Fibroblast of mammary gland (primary cell): ENCODE measurements around the gene IQCK.

Experiments used
- DNase-seq: peaks from one replicate; pipeline ENCODE4 v3.0.0-alpha.2; 2010; ENCODE audit warnings: low read depth
- H3K4me3 ChIP-seq: 2 replicates; pipeline ENCODE4 v1.5.1; 2011; ENCODE audit warnings: low read depth, mild to moderate bottlenecking, low read length, moderate library complexity; ENCODE audit not compliant: control insufficient read depth
- TF ChIP-seq, protein P1 (sequence below): conservative IDR thresholded peaks from 2 replicates; pipeline ENCODE4 v1.5.1; 2011; ENCODE audit warnings: low read depth, low read length, inconsistent platforms; ENCODE audit not compliant: control insufficient read depth, insufficient read depth

IQCK gene

GRCh38 chr16:19765860-19766553 lies 47.9 kb downstream of the IQCK start:
- H3K4me3 ChIP-seq = no peak overlapping the region
- TF ChIP-seq, protein P1, sequence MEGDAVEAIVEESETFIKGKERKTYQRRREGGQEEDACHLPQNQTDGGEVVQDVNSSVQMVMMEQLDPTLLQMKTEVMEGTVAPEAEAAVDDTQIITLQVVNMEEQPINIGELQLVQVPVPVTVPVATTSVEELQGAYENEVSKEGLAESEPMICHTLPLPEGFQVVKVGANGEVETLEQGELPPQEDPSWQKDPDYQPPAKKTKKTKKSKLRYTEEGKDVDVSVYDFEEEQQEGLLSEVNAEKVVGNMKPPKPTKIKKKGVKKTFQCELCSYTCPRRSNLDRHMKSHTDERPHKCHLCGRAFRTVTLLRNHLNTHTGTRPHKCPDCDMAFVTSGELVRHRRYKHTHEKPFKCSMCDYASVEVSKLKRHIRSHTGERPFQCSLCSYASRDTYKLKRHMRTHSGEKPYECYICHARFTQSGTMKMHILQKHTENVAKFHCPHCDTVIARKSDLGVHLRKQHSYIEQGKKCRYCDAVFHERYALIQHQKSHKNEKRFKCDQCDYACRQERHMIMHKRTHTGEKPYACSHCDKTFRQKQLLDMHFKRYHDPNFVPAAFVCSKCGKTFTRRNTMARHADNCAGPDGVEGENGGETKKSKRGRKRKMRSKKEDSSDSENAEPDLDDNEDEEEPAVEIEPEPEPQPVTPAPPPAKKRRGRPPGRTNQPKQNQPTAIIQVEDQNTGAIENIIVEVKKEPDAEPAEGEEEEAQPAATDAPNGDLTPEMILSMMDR = no peak
- no peak for DNase-seq

DNA sequence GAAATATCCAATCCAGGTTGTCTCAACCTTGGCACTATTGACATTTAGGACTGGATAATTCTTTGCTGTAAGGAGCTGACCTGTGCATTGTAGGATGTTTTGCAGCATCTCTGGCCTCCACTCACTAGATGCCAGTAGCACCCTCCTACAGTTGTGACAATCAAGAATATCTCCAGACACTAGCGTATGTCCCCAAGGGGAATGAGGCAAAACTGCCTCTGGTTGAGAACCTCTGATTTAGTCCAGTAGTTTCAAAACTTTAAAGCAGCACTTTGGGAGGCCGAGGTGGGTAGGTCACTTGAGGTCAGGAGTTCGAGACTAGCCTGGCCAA lies 48.4 kb downstream of the IQCK start:
- no peak for DNase-seq
- no peak overlapping the region for H3K4me3 ChIP-seq
- TF ChIP-seq, protein P1 = no peak

DNA sequence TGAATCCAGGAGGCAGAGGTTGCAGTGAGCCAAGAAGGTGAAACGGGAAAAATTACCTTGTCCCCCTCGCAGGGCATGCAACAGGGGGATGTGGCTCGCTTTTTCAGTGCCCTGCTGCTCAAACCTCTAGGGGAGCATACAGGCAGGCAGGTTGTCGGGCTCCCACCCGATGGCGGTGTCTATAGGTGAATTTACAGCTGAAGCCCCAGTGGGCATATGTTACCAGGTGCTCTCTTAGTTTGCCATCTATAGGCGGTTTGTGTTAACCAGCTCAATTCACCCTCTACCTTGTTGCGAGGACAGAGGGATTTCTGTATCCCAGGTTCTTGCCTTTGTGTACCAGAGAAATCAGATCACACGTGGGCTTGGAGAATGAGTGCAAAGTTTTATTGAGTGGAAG lies 48.9 kb downstream of the IQCK start:
- no peak for DNase-seq
- TF ChIP-seq, protein P1 = no peak
- no peak overlapping the region for H3K4me3 ChIP-seq

- DNase-seq = no peak
- TF ChIP-seq, protein P1 = no peak
- no peak overlapping the region for H3K4me3 ChIP-seq
Observed at GRCh38 chr16:19767497-19767896, 49.4 kb downstream of the IQCK start.

- no peak for DNase-seq
- TF ChIP-seq, protein P1 = no peak
- H3K4me3 ChIP-seq = no peak overlapping the region
Observed at GRCh38 chr16:19769239-19769638, 51.2 kb downstream of the IQCK start.

GRCh38 chr16:19771040-19771439 lies 53.0 kb downstream of the IQCK start:
- no peak for DNase-seq
- TF ChIP-seq, protein P1 = no peak
- no peak overlapping the region for H3K4me3 ChIP-seq

DNA sequence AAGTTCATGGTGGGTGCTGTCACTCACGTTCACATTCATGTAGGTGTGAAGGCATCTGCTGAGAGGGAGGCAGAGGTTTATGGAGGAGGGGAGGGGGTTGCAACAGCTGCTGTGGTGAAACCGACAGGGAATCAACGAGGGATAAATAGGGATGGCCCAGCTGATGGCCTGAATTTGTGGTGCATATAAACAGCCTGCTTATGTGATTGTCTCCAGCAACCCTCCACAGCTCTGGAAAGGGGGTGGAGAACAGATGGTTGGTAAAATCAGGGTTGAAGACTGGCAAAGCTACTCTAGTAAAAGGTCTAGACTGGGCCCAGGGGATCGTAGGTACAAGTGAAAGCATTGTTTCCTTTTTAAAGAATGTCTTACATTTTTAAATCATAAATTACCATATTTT lies 53.7 kb downstream of the IQCK start:
- TF ChIP-seq, protein P1 = no peak
- no peak overlapping the region for H3K4me3 ChIP-seq
- no peak for DNase-seq
